Thoracic aorta (tissue), 2 donors: ENCODE measurements around the gene ACTN1. TPM values are rescaled to one million over a fixed set of nuclear protein-coding genes. Genes with fewer than 3 reads are reported as not detected.
A peak's percentile ranks its signal among the peaks of the same experiment; 100 is the strongest.

Source experiments
- ATAC-seq: fragments of 150-250 bp; one replicate; pipeline ENCODE4 v1.8.0; 2017; ENCODE audit warnings: low read depth; ENCODE audit not compliant: insufficient number of reproducible peaks, low FRiP score
- DNase-seq: peaks from one replicate; pipeline ENCODE4 v3.0.0-alpha.2; 2020; ENCODE audit warnings: low spot score
- H3K27ac ChIP-seq, 2 donors: fragments of 200-600 bp; sonication (generic); 1 replicate in 1 of 2; 2 replicates in 1 of 2; pipeline ENCODE4 v1.5.1; 2016; ENCODE audit warnings: mild to moderate bottlenecking in 2 of 2, moderate library complexity in 2 of 2
- H3K27me3 ChIP-seq: fragments of 200-600 bp; sonication (generic); replicated peaks from 2 replicates; pipeline ENCODE4 v1.6.0; 2016; ENCODE audit warnings: mild to moderate bottlenecking; ENCODE audit not compliant: insufficient read depth
- H3K36me3 ChIP-seq: fragments of 200-600 bp; sonication (generic); one replicate; pipeline ENCODE4 v1.5.1; 2016
- H3K4me1 ChIP-seq, 2 donors: fragments of 200-600 bp; sonication (generic); 1 replicate in 1 of 2; 2 replicates in 1 of 2; pipeline versions ENCODE4 v1.5.1 to v1.6.0; 2016; ENCODE audit warnings: low read depth in 2 of 2, mild to moderate bottlenecking in 1 of 2; ENCODE audit not compliant: control insufficient read depth in 1 of 2
- H3K4me3 ChIP-seq: fragments of 200-600 bp; sonication (generic); 2 replicates; pipeline ENCODE4 v1.5.1; 2016; ENCODE audit warnings: mild to moderate bottlenecking
- H3K9me3 ChIP-seq: fragments of 200-600 bp; sonication (generic); 2 replicates; pipeline ENCODE4 v1.5.1; 2016
- CTCF ChIP-seq: fragments of 200-600 bp; sonication (generic); IDR thresholded peaks from one replicate; pipeline ENCODE4 v1.5.1; 2019; ENCODE audit warnings: antibody characterized with exemption
- total RNA-seq, 2 donors: library from RNA; depleted of rRNA; stranded (reverse); fragments of >200 nt; gene quantifications; one replicate each; pipeline versions ENCODE4 v1.1.0 to v1.2.3, GENCODE V29; 2016

The ACTN1 gene
- total RNA-seq, 2 donors from 2014 or later, result 1,201 to 1,291 TPM

- H3K4me1 ChIP-seq, result peaks cover 59 to 100% of the 10 kb centered on the region in 2 donors
- H3K4me3 ChIP-seq, result no peak overlapping the region
Observed at GRCh38 chr14:68932231-68932630, 46.9 kb downstream of the ACTN1 start.

GRCh38 chr14:68931474-68932051 lies 47.5 kb downstream of the ACTN1 start:
- Histone ChIP-seq H3K27me3 (no peaks in the 10 kb centered on the region), H3K36me3 (no peaks in the 10 kb centered on the region), H3K9me3 (no peaks in the 10 kb centered on the region), H3K4me3 (no peak overlapping the region), H3K4me1 (peaks cover 54 to 98% of the 10 kb centered on the region in 2 donors), H3K27ac (peak overlapping the region; percentile 92 to 97)
- ATAC-seq, result no peak
- no peak for TF ChIP-seq CTCF
- DNase-seq, result no peak

More at GRCh38 chr14:68932231-68932630, 46.9 kb downstream of the ACTN1 start:
- H3K27ac ChIP-seq, result peak overlapping the region; percentile 92 to 97
- no peak for ATAC-seq
- no peak for DNase-seq
- H3K36me3 ChIP-seq, result no peaks in the 10 kb centered on the region
- no peaks in the 10 kb centered on the region for H3K27me3 ChIP-seq
- TF ChIP-seq CTCF, result no peak
- H3K9me3 ChIP-seq, result no peaks in the 10 kb centered on the region

GRCh38 chr14:68931063-68931462 lies 48.0 kb downstream of the ACTN1 start:
- Histone ChIP-seq H3K9me3 (no peaks in the 10 kb centered on the region), H3K4me3 (no peak overlapping the region), H3K4me1 (peaks cover 49 to 98% of the 10 kb centered on the region in 2 donors), H3K27ac (peak overlapping the region; percentile 92 to 97), H3K36me3 (no peaks in the 10 kb centered on the region), H3K27me3 (no peaks in the 10 kb centered on the region)
- DNase-seq (no peak), ATAC-seq (no peak)
- no peak for TF ChIP-seq CTCF

GRCh38 chr14:68929623-68930307 lies 49.3 kb downstream of the ACTN1 start:
- H3K27ac ChIP-seq, result peak overlapping the region; percentile 92 to 97
- TF ChIP-seq CTCF, result no peak
- peak overlapping the region; percentile 40 for H3K4me3 ChIP-seq
- H3K36me3 ChIP-seq, result no peaks in the 10 kb centered on the region
- peaks cover 46 to 98% of the 10 kb centered on the region in 2 donors for H3K4me1 ChIP-seq
- DNase-seq (no peak), ATAC-seq (no peak)
- no peaks in the 10 kb centered on the region for H3K9me3 ChIP-seq
- H3K27me3 ChIP-seq, result no peaks in the 10 kb centered on the region

GRCh38 chr14:68928770-68929550 lies 50.1 kb downstream of the ACTN1 start:
- no peak for TF ChIP-seq CTCF
- DNase-seq, result no peak
- Histone ChIP-seq H3K27me3 (no peaks in the 10 kb centered on the region), H3K27ac (peak overlapping the region; percentile 92 to 97), H3K4me3 (peak overlapping the region; percentile 40), H3K36me3 (no peaks in the 10 kb centered on the region), H3K9me3 (no peaks in the 10 kb centered on the region), H3K4me1 (peaks cover 46 to 98% of the 10 kb centered on the region in 2 donors)
- ATAC-seq, result no peak
